Panc1 (cell line): ENCODE measurements around the gene ZBTB20. TPM values are rescaled to one million over a fixed set of nuclear protein-coding genes. Genes with fewer than 3 reads are reported as not detected.

Source experiments
- ATAC-seq: fragments of 200-7000 bp; cut with Tn5 transposase; 2 replicates; pipeline ENCODE4 v1.9.1; 2020; ENCODE audit warnings: mild to moderate bottlenecking, moderate library complexity
- BruUV-seq: library from RNA; stranded (reverse); fragments of 400-500 nt; replicated peaks from 2 replicates; lab custom pipeline; 2021; lab: Mats Ljungman, UMichigan
- CTCF ChIA-PET: fragments of 300-600 bp; sonication (Branson Sonifier 250); formaldehyde crosslinking; loops from one replicate; lab custom pipeline; 2022; ENCODE audit warnings: antibody characterized with exemption; lab: Charles Lee
- POLR2A ChIA-PET: fragments of 300-600 bp; sonication (Branson Sonifier 250); formaldehyde crosslinking; loops from one replicate; lab custom pipeline; 2022; ENCODE audit warnings: antibody characterized with exemption; lab: Charles Lee
- DNase-seq: peaks from one replicate; pipeline ENCODE4 v3.0.0-alpha.2; 2010; ENCODE audit warnings: low read depth, low spot score
- H3K27ac ChIP-seq: 2 replicates; pipeline ENCODE4 v1.5.1; 2011; ENCODE audit warnings: mild to moderate bottlenecking, low read length, inconsistent platforms
- H3K27me3 ChIP-seq: fragments of 200-500 bp; sonication (Bioruptor generic); 2 replicates; pipeline ENCODE4 v1.6.0; 2014; ENCODE audit warnings: low read length, inconsistent platforms; ENCODE audit not compliant: control insufficient read depth, insufficient read depth
- H3K36me3 ChIP-seq: fragments of 200-500 bp; sonication (Bioruptor generic); 2 replicates; pipeline ENCODE4 v1.5.1; 2014; ENCODE audit warnings: inconsistent platforms, mild to moderate bottlenecking, low read length, moderate library complexity; ENCODE audit not compliant: control insufficient read depth, insufficient read depth
- H3K4me1 ChIP-seq: 2 replicates; pipeline ENCODE4 v1.5.1; 2011; ENCODE audit warnings: inconsistent platforms, mild to moderate bottlenecking, low read length, moderate library complexity; ENCODE audit not compliant: control insufficient read depth, insufficient read depth
- H3K4me3 ChIP-seq, 2 experiments: 2 replicates each; pipeline ENCODE4 v1.5.1; 2011 to 2012; ENCODE audit warnings: low read depth in 2 of 2, low read length in 2 of 2, mild to moderate bottlenecking in 2 of 2, inconsistent platforms in 1 of 2, moderate library complexity in 1 of 2
- H3K9me3 ChIP-seq: fragments of 200-500 bp; sonication (Bioruptor generic); 2 replicates; pipeline ENCODE4 v1.5.1; 2014; ENCODE audit warnings: low read depth, mild to moderate bottlenecking, inconsistent platforms, low read length, moderate library complexity; ENCODE audit not compliant: control insufficient read depth, insufficient read depth
- POLR2AphosphoS5 ChIP-seq: IDR thresholded peaks from 2 replicates; pipeline ENCODE4 v1.6.1; 2012; ENCODE audit warnings: mild to moderate bottlenecking, low read depth, low read length, moderate library complexity
- SIN3A ChIP-seq: IDR thresholded peaks from 2 replicates; pipeline ENCODE4 v1.6.1; 2012; ENCODE audit warnings: low read depth, mild to moderate bottlenecking, low read length, moderate library complexity, borderline replicate concordance; ENCODE audit not compliant: insufficient read depth
- TCF7L2 ChIP-seq: IDR thresholded peaks from 2 replicates; pipeline ENCODE4 v1.6.1; 2011; ENCODE audit warnings: mild to moderate bottlenecking, low read depth, low read length, inconsistent platforms
- in situ Hi-C: cut with HindIII; loops from 2 replicates; pipeline ENCODE4 v1.10.0; 2016; ENCODE audit warnings: low sequenced_read_pairs, low pct_unique_long_range_greater_than_20kb
- intact Hi-C: fragments of 100-400 bp; cut with micrococcal nuclease; formaldehyde crosslinking; loops from one replicate; pipeline ENCODE4 v1.10.0; 2022; ENCODE audit not compliant: unreplicated experiment
- total RNA-seq: library from RNA; stranded (reverse); gene quantifications from one replicate; pipeline ENCODE4 v1.2.1, GENCODE V29; 2021; ENCODE audit not compliant: unreplicated experiment
- TF ChIP-seq, protein P1 (sequence below), 2 experiments: IDR thresholded peaks; 2 replicates each; pipeline ENCODE4 v1.6.1; 2011 to 2012; ENCODE audit warnings: low read depth in 2 of 2, control low read depth in 1 of 2, low read length in 1 of 2, mild to moderate bottlenecking in 1 of 2, moderate library complexity in 1 of 2; ENCODE audit not compliant: insufficient read depth in 1 of 2
- TF ChIP-seq, protein P2 (sequence below): fragments of 450-650 bp; IDR thresholded peaks from 2 replicates; pipeline ENCODE4 v1.5.1; 2017; ENCODE audit warnings: mild to moderate bottlenecking

ZBTB20 gene
- total RNA-seq, 1 experiment from 2014 or later, result 4.1 TPM

DNA sequence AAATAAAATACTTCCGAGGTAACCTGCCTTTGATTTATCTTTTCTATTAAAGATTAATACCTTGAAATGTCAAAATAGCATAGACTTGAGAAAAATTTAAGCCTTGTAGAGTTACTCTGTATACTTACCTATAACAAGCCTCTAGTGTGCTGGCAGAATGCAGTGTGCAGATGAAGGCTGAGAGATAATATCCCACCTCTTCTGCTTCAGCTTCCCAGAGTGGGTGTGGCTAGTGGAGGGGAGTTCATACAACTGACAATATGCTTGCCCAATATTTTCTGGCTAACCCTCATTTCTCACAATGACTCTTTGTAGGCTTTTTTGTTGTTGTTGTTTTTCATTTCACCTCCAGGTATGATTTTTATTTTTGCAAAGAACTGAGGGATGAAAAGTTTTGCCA is 15.7 kb upstream of the ZBTB20 start:
- H3K27me3 ChIP-seq, result no peaks in the 10 kb centered on the region
- in situ Hi-C loops (no loop called here), intact Hi-C loops (loop anchor here (10.0 kb wide), 1 partner anchor 338 kb away; no protein-coding TSS in a partner anchor)
- DNase-seq (no peak), ATAC-seq (no peak)
- ChIA-PET POLR2A (no interaction called here), CTCF (no interaction called here)
- no peaks in the 10 kb centered on the region for H3K4me1 ChIP-seq
- BruUV-seq, result no TSS peak
- no peaks in the 10 kb centered on the region for H3K36me3 ChIP-seq
- H3K27ac ChIP-seq, result no peak overlapping the region
- H3K4me3 ChIP-seq, result no peak overlapping the region
- no peak for TF ChIP-seq POLR2AphosphoS5
- no peaks in the 10 kb centered on the region for H3K9me3 ChIP-seq

GRCh38 chr3:115161866-115162265 is 14.8 kb upstream of the ZBTB20 start:
- no peak overlapping the region for H3K4me3 ChIP-seq
- ChIA-PET POLR2A (no interaction called here), CTCF (no interaction called here)
- BruUV-seq, result no TSS peak
- TF ChIP-seq SIN3A (no peak), POLR2AphosphoS5 (no peak)
- TF ChIP-seq, protein P1, sequence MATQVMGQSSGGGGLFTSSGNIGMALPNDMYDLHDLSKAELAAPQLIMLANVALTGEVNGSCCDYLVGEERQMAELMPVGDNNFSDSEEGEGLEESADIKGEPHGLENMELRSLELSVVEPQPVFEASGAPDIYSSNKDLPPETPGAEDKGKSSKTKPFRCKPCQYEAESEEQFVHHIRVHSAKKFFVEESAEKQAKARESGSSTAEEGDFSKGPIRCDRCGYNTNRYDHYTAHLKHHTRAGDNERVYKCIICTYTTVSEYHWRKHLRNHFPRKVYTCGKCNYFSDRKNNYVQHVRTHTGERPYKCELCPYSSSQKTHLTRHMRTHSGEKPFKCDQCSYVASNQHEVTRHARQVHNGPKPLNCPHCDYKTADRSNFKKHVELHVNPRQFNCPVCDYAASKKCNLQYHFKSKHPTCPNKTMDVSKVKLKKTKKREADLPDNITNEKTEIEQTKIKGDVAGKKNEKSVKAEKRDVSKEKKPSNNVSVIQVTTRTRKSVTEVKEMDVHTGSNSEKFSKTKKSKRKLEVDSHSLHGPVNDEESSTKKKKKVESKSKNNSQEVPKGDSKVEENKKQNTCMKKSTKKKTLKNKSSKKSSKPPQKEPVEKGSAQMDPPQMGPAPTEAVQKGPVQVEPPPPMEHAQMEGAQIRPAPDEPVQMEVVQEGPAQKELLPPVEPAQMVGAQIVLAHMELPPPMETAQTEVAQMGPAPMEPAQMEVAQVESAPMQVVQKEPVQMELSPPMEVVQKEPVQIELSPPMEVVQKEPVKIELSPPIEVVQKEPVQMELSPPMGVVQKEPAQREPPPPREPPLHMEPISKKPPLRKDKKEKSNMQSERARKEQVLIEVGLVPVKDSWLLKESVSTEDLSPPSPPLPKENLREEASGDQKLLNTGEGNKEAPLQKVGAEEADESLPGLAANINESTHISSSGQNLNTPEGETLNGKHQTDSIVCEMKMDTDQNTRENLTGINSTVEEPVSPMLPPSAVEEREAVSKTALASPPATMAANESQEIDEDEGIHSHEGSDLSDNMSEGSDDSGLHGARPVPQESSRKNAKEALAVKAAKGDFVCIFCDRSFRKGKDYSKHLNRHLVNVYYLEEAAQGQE (IDR thresholded peaks at IDR 0.05; ENCODE audit: insufficient read depth in 1 of 2, low read depth in 2 of 2, low read length in 1 of 2), result no peak
- no peaks in the 10 kb centered on the region for H3K27me3 ChIP-seq
- ATAC-seq (no peak), DNase-seq (no peak)
- H3K4me1 ChIP-seq, result no peaks in the 10 kb centered on the region
- intact Hi-C loops (loop anchor here (10.0 kb wide), 1 partner anchor 337 kb away; no protein-coding TSS in a partner anchor), in situ Hi-C loops (no loop called here)
- H3K36me3 ChIP-seq, result no peaks in the 10 kb centered on the region
- no peaks in the 10 kb centered on the region for H3K9me3 ChIP-seq
- H3K27ac ChIP-seq, result no peak overlapping the region

- ATAC-seq (no peak), DNase-seq (no peak)
- Histone ChIP-seq H3K4me3 (no peak overlapping the region), H3K4me1 (no peaks in the 10 kb centered on the region), H3K27me3 (no peaks in the 10 kb centered on the region), H3K9me3 (no peaks in the 10 kb centered on the region), H3K27ac (no peak overlapping the region), H3K36me3 (no peaks in the 10 kb centered on the region)
- intact Hi-C loops, result loop anchor here (10.0 kb wide), 1 partner anchor 336 kb away; no protein-coding TSS in a partner anchor
- ChIA-PET CTCF (no interaction called here), POLR2A (no interaction called here)
- in situ Hi-C loops, result no loop called here
- TF ChIP-seq TCF7L2, result no peak
- no peak for TF ChIP-seq POLR2AphosphoS5
- TF ChIP-seq SIN3A, result no peak
- TF ChIP-seq, protein P1 (IDR thresholded peaks at IDR 0.05; ENCODE audit: insufficient read depth in 1 of 2, low read depth in 2 of 2, low read length in 1 of 2), result no peak
- TF ChIP-seq, protein P2, sequence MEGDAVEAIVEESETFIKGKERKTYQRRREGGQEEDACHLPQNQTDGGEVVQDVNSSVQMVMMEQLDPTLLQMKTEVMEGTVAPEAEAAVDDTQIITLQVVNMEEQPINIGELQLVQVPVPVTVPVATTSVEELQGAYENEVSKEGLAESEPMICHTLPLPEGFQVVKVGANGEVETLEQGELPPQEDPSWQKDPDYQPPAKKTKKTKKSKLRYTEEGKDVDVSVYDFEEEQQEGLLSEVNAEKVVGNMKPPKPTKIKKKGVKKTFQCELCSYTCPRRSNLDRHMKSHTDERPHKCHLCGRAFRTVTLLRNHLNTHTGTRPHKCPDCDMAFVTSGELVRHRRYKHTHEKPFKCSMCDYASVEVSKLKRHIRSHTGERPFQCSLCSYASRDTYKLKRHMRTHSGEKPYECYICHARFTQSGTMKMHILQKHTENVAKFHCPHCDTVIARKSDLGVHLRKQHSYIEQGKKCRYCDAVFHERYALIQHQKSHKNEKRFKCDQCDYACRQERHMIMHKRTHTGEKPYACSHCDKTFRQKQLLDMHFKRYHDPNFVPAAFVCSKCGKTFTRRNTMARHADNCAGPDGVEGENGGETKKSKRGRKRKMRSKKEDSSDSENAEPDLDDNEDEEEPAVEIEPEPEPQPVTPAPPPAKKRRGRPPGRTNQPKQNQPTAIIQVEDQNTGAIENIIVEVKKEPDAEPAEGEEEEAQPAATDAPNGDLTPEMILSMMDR, result no peak
- no TSS peak for BruUV-seq
Measured at GRCh38 chr3:115161168-115161834, 14.2 kb upstream of the ZBTB20 start.
